Measurements from ENCODE around the gene WDR43. TPM values are rescaled to one million over a fixed set of nuclear protein-coding genes. Genes with fewer than 3 reads are reported as not detected.

The WDR43 gene
- total RNA-seq, 6 experiments from 2014 or later: 67.8 to 81.1 (median 71.4) TPM

DNA sequence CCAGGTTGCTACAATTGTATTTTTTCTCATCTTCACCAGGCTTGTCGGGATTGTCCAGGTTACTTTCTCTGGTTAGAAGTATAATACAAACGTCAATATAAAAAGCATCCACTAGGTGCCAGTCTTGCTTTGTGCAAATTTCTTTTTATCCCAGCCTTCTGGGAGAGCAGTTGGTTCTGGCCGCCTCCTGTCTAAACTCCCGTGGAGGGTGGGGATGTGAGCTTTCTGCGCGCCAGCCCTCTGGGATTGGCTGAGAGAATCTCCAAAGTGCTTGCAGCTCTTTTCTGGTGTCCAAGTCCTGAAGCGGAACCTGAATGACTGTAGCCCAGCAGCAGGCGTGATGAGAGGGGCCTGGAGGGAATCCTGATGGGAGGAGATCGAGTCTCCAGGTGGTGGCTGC lies 64.2 kb downstream of the WDR43 start:
- H3K4me3 Mint-ChIP-seq: peak overlapping the region; percentile 42; the same call in 1 of the 2 replicates
- no peak overlapping the region for H3K27ac Mint-ChIP-seq
- TF ChIP-seq, protein P1, sequence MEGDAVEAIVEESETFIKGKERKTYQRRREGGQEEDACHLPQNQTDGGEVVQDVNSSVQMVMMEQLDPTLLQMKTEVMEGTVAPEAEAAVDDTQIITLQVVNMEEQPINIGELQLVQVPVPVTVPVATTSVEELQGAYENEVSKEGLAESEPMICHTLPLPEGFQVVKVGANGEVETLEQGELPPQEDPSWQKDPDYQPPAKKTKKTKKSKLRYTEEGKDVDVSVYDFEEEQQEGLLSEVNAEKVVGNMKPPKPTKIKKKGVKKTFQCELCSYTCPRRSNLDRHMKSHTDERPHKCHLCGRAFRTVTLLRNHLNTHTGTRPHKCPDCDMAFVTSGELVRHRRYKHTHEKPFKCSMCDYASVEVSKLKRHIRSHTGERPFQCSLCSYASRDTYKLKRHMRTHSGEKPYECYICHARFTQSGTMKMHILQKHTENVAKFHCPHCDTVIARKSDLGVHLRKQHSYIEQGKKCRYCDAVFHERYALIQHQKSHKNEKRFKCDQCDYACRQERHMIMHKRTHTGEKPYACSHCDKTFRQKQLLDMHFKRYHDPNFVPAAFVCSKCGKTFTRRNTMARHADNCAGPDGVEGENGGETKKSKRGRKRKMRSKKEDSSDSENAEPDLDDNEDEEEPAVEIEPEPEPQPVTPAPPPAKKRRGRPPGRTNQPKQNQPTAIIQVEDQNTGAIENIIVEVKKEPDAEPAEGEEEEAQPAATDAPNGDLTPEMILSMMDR (IDR thresholded peaks at IDR 0.05): peak; percentile 90
- H3K9me3 Mint-ChIP-seq: no peaks in the 10 kb centered on the region
- peaks cover 3% of the 10 kb centered on the region; the same call in 1 of the 2 replicates for H3K27me3 Mint-ChIP-seq (ENCODE audit: insufficient read depth)
- no peaks in the 10 kb centered on the region for H3K36me3 Mint-ChIP-seq (ENCODE audit: low read depth)
- DNase-seq: peak; percentile 81
- peaks cover 24% of the 10 kb centered on the region for H3K4me1 Mint-ChIP-seq (ENCODE audit: low read depth)

DNA sequence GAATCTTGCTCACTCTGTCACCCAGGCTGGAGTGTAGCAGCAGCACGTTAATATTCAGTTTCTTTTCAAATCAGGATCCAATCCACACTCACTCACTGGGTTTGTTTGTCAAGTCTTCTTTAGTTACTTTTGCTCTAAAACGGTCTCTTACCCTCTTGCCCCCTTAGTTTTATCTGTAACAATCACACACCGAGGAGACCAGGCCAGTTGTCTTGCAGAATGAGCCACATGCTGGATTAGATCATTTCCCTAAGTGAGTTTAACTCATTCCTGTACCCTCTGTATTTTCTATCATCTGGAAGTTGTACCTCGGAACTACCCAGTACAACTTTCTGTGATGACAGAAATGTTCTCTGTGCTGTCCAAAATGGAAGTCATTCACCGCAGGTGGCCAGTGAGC lies 65.9 kb downstream of the WDR43 start:
- H3K9me3 Mint-ChIP-seq: no peaks in the 10 kb centered on the region
- H3K27me3 Mint-ChIP-seq (ENCODE audit: insufficient read depth): no peaks in the 10 kb centered on the region
- no peaks in the 10 kb centered on the region for H3K36me3 Mint-ChIP-seq (ENCODE audit: low read depth)
- no peak overlapping the region for H3K27ac Mint-ChIP-seq
- TF ChIP-seq, protein P1 (IDR thresholded peaks at IDR 0.05): no peak
- DNase-seq: no peak
- peaks cover 24% of the 10 kb centered on the region for H3K4me1 Mint-ChIP-seq (ENCODE audit: low read depth)
- no peak overlapping the region for H3K4me3 Mint-ChIP-seq

DNA sequence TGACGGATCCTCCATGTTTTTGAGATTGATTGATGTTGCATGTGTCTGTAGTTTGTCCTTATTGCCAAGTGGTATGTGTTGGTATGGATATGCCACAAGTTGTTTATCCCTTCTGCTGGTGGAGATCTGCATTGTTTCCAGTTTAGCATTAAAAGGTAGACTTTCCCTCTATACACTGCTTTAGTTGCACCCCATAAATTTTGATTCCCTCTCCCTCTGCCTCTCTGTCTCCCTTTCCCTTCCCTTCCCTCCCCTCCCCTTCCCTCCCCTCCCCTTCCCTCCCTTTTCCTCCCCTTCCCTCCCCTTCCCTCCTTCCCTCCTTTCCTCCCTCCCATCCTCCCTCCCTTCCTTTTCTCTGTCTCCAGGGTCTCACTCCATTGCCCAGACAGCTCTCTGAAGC lies 68.0 kb downstream of the WDR43 start:
- H3K4me3 Mint-ChIP-seq: no peak overlapping the region
- no peak overlapping the region for H3K27ac Mint-ChIP-seq
- no peaks in the 10 kb centered on the region for H3K27me3 Mint-ChIP-seq (ENCODE audit: insufficient read depth)
- no peaks in the 10 kb centered on the region for H3K36me3 Mint-ChIP-seq (ENCODE audit: low read depth)
- DNase-seq: no peak
- TF ChIP-seq, protein P1 (IDR thresholded peaks at IDR 0.05): no peak
- peaks cover 21% of the 10 kb centered on the region for H3K4me1 Mint-ChIP-seq (ENCODE audit: low read depth)
- peaks cover 4% of the 10 kb centered on the region; the same call in 1 of the 2 replicates for H3K9me3 Mint-ChIP-seq

DNA sequence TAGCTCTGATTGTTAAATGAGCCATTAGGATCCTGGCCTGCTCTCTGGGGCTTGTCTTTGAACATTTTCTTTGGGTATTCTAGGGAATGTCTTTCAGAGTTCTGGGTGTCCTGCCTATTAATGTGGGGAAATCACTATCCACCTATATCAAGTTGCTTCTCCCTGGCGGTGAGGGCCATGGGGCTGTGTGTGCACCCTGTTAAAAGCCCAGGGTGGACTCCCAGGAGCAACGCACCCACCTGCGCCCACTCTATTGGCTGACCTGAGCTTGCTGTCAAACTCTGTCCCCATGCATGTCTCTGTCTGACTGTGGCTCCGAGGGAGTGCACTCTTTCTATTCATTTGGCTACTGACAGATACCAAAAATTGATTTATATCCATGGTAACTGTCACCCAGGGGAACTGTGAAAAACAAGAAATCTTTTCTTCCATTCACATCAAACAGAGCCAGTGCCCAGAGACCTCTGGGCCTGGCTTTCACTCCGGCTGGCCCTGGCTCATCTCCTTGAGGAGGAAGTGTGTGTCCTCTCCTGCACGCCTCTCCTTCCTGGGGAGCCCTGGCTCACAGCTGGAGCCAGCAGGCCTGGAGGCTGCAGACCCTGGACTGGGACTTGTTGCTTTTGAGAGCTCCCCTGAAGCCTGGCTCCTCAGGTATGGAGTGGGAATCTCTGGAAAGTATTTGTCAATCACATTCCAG lies 76.1 kb downstream of the WDR43 start:
- H3K36me3 Mint-ChIP-seq (ENCODE audit: low read depth): no peaks in the 10 kb centered on the region
- TF ChIP-seq, protein P1 (IDR thresholded peaks at IDR 0.05): no peak
- no peak overlapping the region for H3K4me3 Mint-ChIP-seq
- H3K27me3 Mint-ChIP-seq (ENCODE audit: insufficient read depth): peaks cover 2% of the 10 kb centered on the region; the same call in 1 of the 2 replicates
- DNase-seq: no peak
- peaks cover 2% of the 10 kb centered on the region; the same call in 1 of the 2 replicates for H3K9me3 Mint-ChIP-seq
- no peak overlapping the region for H3K27ac Mint-ChIP-seq
- H3K4me1 Mint-ChIP-seq (ENCODE audit: low read depth): peaks cover 2% of the 10 kb centered on the region; the same call in 1 of the 2 replicates

DNA sequence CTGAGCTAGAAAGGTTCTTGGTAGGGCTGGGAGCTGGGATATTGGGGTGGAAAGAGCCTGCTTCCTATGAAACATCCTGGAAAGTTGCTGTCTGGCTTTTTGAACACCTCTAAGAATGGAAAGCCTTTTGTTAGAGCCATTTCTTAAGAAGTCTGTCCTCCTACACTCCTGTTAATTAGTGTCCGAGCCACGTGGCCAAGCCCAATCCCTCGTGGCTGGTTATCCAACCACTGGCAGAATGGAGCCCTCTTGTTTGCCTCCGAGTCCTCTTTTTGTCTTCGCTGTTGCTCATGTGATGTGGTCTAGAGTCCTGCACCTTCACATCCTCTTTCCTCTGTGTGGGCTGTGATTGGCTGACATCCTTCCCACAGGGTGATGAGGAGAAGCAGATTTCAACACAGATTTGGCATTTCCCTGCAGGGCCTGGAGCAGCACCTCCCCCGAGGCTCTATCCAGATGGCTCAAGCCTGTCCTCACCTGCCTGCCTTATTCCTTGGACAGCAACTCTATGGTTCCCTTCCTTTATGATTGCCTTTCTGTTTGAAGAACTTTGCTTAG lies 78.4 kb downstream of the WDR43 start:
- Mint-ChIP-seq H3K36me3 (ENCODE audit: low read depth) (no peaks in the 10 kb centered on the region), H3K27me3 (ENCODE audit: insufficient read depth) (peaks cover 4% of the 10 kb centered on the region; the same call in 1 of the 2 replicates), H3K4me1 (ENCODE audit: low read depth) (peaks cover 16% of the 10 kb centered on the region), H3K27ac (no peak overlapping the region), H3K9me3 (no peaks in the 10 kb centered on the region), H3K4me3 (no peak overlapping the region)
- TF ChIP-seq, protein P1 (IDR thresholded peaks at IDR 0.05): no peak
- DNase-seq: no peak
